SK-N-SH (cell line): ENCODE measurements around the gene MCRIP2. TPM values are rescaled to one million over a fixed set of nuclear protein-coding genes. Genes with fewer than 3 reads are reported as not detected.

Experiments
- CTCF ChIA-PET: fragments of 300-600, 350-600 bp; formaldehyde crosslinking; extraction: SDS; loops from one replicate; lab custom pipeline; 2021; lab: Yijun Ruan, JAX
- POLR2A ChIA-PET: fragments of 350-600 bp; sonication (Branson Sonifier 250); formaldehyde crosslinking; extraction: SDS; loops from one replicate; lab custom pipeline; 2020; ENCODE audit warnings: antibody characterized with exemption, inconsistent platforms; lab: Yijun Ruan, JAX
- DNase-seq: peaks from one replicate; pipeline ENCODE4 v3.0.0; 2012
- H2AFZ ChIP-seq: fragments of 200-600 bp; sonication (generic); 2 replicates; pipeline ENCODE4 v1.8.1; 2016; ENCODE audit warnings: antibody characterized with exemption, mild to moderate bottlenecking, low read depth
- H3F3A ChIP-seq: fragments of 200-600 bp; sonication (generic); replicated peaks from 2 replicates; pipeline ENCODE3; 2016; ENCODE audit warnings: antibody characterized with exemption, mild to moderate bottlenecking; ENCODE audit not compliant: insufficient read depth
- H3K27ac ChIP-seq, 2 experiments: fragments of 200-500 bp in 1 of 2; fragments of 200-600 bp in 1 of 2; sonication (Bioruptor generic) in 1 of 2; sonication (generic), shearing (Covaris generic) in 1 of 2; 2 replicates each; pipeline versions ENCODE4 v1.5.1 to v1.6.1; 2014 to 2016; ENCODE audit warnings: low read depth in 2 of 2, inconsistent platforms in 1 of 2, low read length in 1 of 2, mild to moderate bottlenecking in 1 of 2, mixed read lengths in 1 of 2
- H3K27me3 ChIP-seq: fragments of 200-600 bp; sonication (generic), shearing (Covaris generic); 2 replicates; pipeline ENCODE4 v1.6.1; 2016; ENCODE audit warnings: mixed run types; ENCODE audit not compliant: insufficient read depth
- H3K36me3 ChIP-seq, 2 experiments: fragments of 200-500 bp in 1 of 2; fragments of 200-600 bp in 1 of 2; sonication (Bioruptor generic) in 1 of 2; sonication (generic) in 1 of 2; replicated peaks in 1 of 2; 2 replicates each; pipeline versions ENCODE3 to v1.5.1; 2014 to 2016; ENCODE audit warnings: low read length in 1 of 2, mild to moderate bottlenecking in 1 of 2; ENCODE audit not compliant: insufficient read depth in 2 of 2, control insufficient read depth in 1 of 2
- H3K4me1 ChIP-seq, 2 experiments: fragments of 200-500 bp in 1 of 2; fragments of 200-600 bp in 1 of 2; sonication (Bioruptor generic) in 1 of 2; sonication (generic), shearing (Covaris generic) in 1 of 2; 2 replicates each; pipeline versions ENCODE4 v1.5.1 to v1.6.1; 2014 to 2016; ENCODE audit warnings: low read depth in 1 of 2, low read length in 1 of 2, mixed run types in 1 of 2; ENCODE audit not compliant: insufficient read depth in 2 of 2, control insufficient read depth in 1 of 2
- H3K4me2 ChIP-seq: fragments of 200-600 bp; sonication (generic), shearing (Covaris generic); 2 replicates; pipeline ENCODE4 v1.6.1; 2017; ENCODE audit warnings: mixed run types
- H3K4me3 ChIP-seq, 2 experiments: fragments of 200-500 bp in 1 of 2; fragments of 200-600 bp in 1 of 2; sonication (Bioruptor generic) in 1 of 2; sonication (generic), shearing (Covaris generic) in 1 of 2; 2 replicates each; pipeline versions ENCODE4 v1.5.1 to v1.8.1; 2014 to 2016; ENCODE audit warnings: low read depth in 2 of 2, inconsistent platforms in 1 of 2, low read length in 1 of 2, mild to moderate bottlenecking in 1 of 2, mixed read lengths in 1 of 2, moderate library complexity in 1 of 2
- H3K79me2 ChIP-seq: fragments of 200-600 bp; sonication (generic); 2 replicates; pipeline ENCODE4 v1.8.1; 2017; ENCODE audit warnings: mild to moderate bottlenecking; ENCODE audit not compliant: insufficient read depth
- H3K9ac ChIP-seq: fragments of 200-600 bp; sonication (generic); 2 replicates; pipeline ENCODE4 v1.6.1; 2017; ENCODE audit warnings: mixed run types
- H3K9me2 ChIP-seq: fragments of 200-600 bp; sonication (generic); 2 replicates; pipeline ENCODE4 v1.6.1; 2017; ENCODE audit warnings: mixed run types
- H3K9me3 ChIP-seq: fragments of 200-600 bp; sonication (generic); 2 replicates; pipeline ENCODE4 v1.6.1; 2017; ENCODE audit warnings: mixed run types, mild to moderate bottlenecking, moderate library complexity
- H4K20me1 ChIP-seq: fragments of 200-600 bp; sonication (generic); 2 replicates; pipeline ENCODE4 v1.6.1; 2017; ENCODE audit warnings: mild to moderate bottlenecking, mixed run types; ENCODE audit not compliant: insufficient read depth
- CHD2 ChIP-seq: fragments of 150-350 bp; IDR thresholded peaks from 2 replicates; pipeline ENCODE4 v1.6.1; 2018; ENCODE audit warnings: low read length; ENCODE audit not compliant: partially characterized antibody
- ELF1 ChIP-seq: IDR thresholded peaks from 2 replicates; pipeline ENCODE4 v1.4.0; 2012
- EP300 ChIP-seq, 2 experiments: IDR thresholded peaks; 2 replicates each; pipeline versions ENCODE4 v1.4.0 to v1.6.1; 2012; ENCODE audit warnings: borderline replicate concordance in 1 of 2, low read depth in 1 of 2, low read length in 1 of 2
- FOSL2 ChIP-seq: IDR thresholded peaks from 2 replicates; pipeline ENCODE4 v1.4.0; 2012; ENCODE audit warnings: low read depth, mild to moderate bottlenecking, moderate library complexity, borderline replicate concordance
- FOXJ3 ChIP-seq: sonication (generic); formaldehyde crosslinking; IDR thresholded peaks from 2 replicates; pipeline ENCODE4 v1.5.1; 2020; ENCODE audit warnings: mild to moderate bottlenecking, missing genetic modification reagents
- JUND ChIP-seq: IDR thresholded peaks from 2 replicates; pipeline ENCODE4 v1.4.0; 2012
- MXI1 ChIP-seq: IDR thresholded peaks from 2 replicates; pipeline ENCODE4 v1.6.1; 2012; ENCODE audit warnings: mild to moderate bottlenecking, low read depth, low read length, improper control_type of control experiment
- NFIC ChIP-seq: IDR thresholded peaks from 2 replicates; pipeline ENCODE4 v1.4.0; 2012; ENCODE audit warnings: borderline replicate concordance
- RAD21 ChIP-seq: IDR thresholded peaks from 2 replicates; pipeline ENCODE4 v1.6.1; 2012; ENCODE audit warnings: mild to moderate bottlenecking, low read length
- RFX5 ChIP-seq: IDR thresholded peaks from 2 replicates; pipeline ENCODE4 v1.6.1; 2012; ENCODE audit warnings: mild to moderate bottlenecking, improper control_type of control experiment, low read length
- SIN3A ChIP-seq: IDR thresholded peaks from 2 replicates; pipeline ENCODE4 v1.6.1; 2012; ENCODE audit warnings: low read depth, mild to moderate bottlenecking, low read length, moderate library complexity, borderline replicate concordance
- SMC3 ChIP-seq: IDR thresholded peaks from 2 replicates; pipeline ENCODE4 v1.6.1; 2012; ENCODE audit warnings: low read depth, low read length, improper control_type of control experiment
- TAF1 ChIP-seq: IDR thresholded peaks from 2 replicates; pipeline ENCODE4 v1.6.1; 2012; ENCODE audit warnings: low read depth, mild to moderate bottlenecking, low read length, moderate library complexity, borderline replicate concordance
- YY1 ChIP-seq: IDR thresholded peaks from 2 replicates; pipeline ENCODE4 v1.4.0; 2012; ENCODE audit warnings: low read depth, mild to moderate bottlenecking
- WGBS: methylation state at CpG from one replicate; pipeline ENCODE4 v1.1.6; 2017; ENCODE audit warnings: low lambda C conversion rate; 5-methylcytosine and 5-hydroxymethylcytosine counted together
- polyA plus RNA-seq, 3 experiments: library from polyadenylated mRNA; depleted of rRNA; stranded (reverse); fragments of >200 nt; gene quantifications; 2 replicates each; pipeline ENCODE4 v1.2.3, GENCODE V29; 2012
- TF ChIP-seq, protein P1 (sequence below): IDR thresholded peaks from 2 replicates; pipeline ENCODE4 v1.6.1; 2012; ENCODE audit warnings: mild to moderate bottlenecking, low read depth, low read length, moderate library complexity
- TF ChIP-seq, protein P2 (sequence below): fragments of 150-350 bp; IDR thresholded peaks from 2 replicates; pipeline ENCODE4 v1.6.1; 2016; ENCODE audit warnings: mild to moderate bottlenecking, low read depth, low read length
- TF ChIP-seq, protein P3 (sequence below): IDR thresholded peaks from 2 replicates; pipeline ENCODE4 v1.4.0; 2012; ENCODE audit warnings: low read depth, borderline replicate concordance
- TF ChIP-seq, protein P4 (sequence below): IDR thresholded peaks from 2 replicates; pipeline ENCODE4 v1.4.0; 2012; ENCODE audit warnings: low read depth, borderline replicate concordance
- TF ChIP-seq, protein P5 (sequence below): fragments of 150-350 bp; IDR thresholded peaks from 2 replicates; pipeline ENCODE4 v1.6.1; 2017; ENCODE audit warnings: antibody characterized with exemption, low read length, low read depth, borderline replicate concordance
- TF ChIP-seq, protein P6 (sequence below): IDR thresholded peaks from 2 replicates; pipeline ENCODE4; 2012
- TF ChIP-seq, protein P7 (sequence below): IDR thresholded peaks from 2 replicates; pipeline ENCODE4 v1.4.0; 2012; ENCODE audit warnings: low read depth

MCRIP2 gene
- polyA plus RNA-seq, 1 of the 3 experiments (the other 2 are of a cell fraction), result 36.9 TPM

DNA sequence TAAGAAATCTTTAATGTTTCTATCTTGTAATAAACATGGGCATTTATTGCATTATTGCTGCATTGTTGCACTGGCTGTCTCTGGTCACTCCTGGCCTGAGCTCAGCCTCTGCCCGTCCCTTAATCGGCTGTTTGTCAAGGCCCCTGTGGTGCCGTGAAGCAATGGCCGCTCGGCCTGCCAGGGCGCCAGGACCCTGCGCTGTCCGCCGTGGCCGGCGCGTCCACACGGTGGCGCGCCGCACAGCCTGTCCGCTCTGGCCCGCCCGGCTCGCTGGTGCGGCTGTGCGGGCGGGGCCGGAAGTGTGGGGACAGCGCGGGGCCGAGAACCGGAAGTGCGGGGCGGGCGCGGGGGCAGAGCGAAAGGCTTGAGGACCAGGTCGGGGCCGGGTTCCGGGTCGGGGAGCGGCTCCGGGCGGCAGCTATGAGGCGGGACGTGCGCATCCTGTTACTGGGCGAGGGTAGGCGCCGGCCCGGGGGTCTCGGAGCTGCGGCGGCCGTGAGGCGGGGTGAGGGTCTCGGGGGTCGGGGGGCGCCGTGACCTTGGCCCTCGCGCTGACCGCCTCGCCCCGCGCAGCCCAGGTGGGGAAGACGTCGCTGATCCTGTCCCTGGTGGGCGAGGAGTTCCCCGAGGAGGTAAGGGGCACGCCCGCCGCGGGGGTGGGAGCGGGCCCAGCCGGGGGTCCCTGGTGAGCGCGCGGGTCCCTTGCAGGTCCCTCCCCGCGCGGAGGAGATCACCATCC is 26.3 kb downstream of the MCRIP2 start, which contains the start of gene RHOT2:
Gene RHOT2 (plus strand): TSS at position 353 of the 739 bp plus-strand sequence. CDS start 68 bp downstream, at position 421.
- peak within 1 kb of the TSS; percentile 56 to 81 for H3K27ac ChIP-seq
- H3K27me3 ChIP-seq, result no peaks in the 10 kb centered on the region
- peaks cover 25% of the 10 kb centered on the region for H3K79me2 ChIP-seq
- no peaks in the 10 kb centered on the region for H3F3A ChIP-seq
- POLR2A ChIA-PET, result interaction anchor here (0.6 to 1.5 kb wide), 3 partner anchors 11 to 16 kb away, joined by 4 read pairs; partner anchors contain the start of genes JMJD8 and STUB1
- under 1% methylated on average over 26 of the region's 78 CpGs for whole genome bisulfite sequencing
- peak within 1 kb of the TSS; percentile 96 for H3K4me2 ChIP-seq
- peak within 1 kb of the TSS; percentile 88 for H3K9ac ChIP-seq
- peaks cover 0 to 15% of the 10 kb centered on the region in 2 experiments; a peak in 1 of 4 replicates for H3K4me1 ChIP-seq
- DNase-seq, result peak; percentile 96
- CTCF ChIA-PET, result interaction anchor here (0.6 to 6.3 kb wide), 19 partner anchors 8 to 276 kb away, joined by 3 to 69 read pairs (median 5); partner anchors contain the start of genes JMJD8, RHBDL1, WDR24 and WDR90
- H2AFZ ChIP-seq, result peak within 1 kb of the TSS; percentile 36; the same call in 1 of the 2 replicates
- H3K4me3 ChIP-seq, result peak within 1 kb of the TSS; percentile 88 to 93
- no peaks in the 10 kb centered on the region for H3K9me2 ChIP-seq
- no peaks in the 10 kb centered on the region for H3K9me3 ChIP-seq
- 0 out of 2 replicates have a peak, but pooled peaks cover 6% of the 10 kb centered on the region for H4K20me1 ChIP-seq
- H3K36me3 ChIP-seq, result peaks cover 5 to 42% of the 10 kb centered on the region in 2 experiments
- no peak for TF ChIP-seq NFIC
- TF ChIP-seq MXI1, result peak; percentile 76; the same call in 1 of the 2 replicates
- peak; percentile 79 for TF ChIP-seq ELF1
- peak; percentile 25 to 30; a peak in 1 of 4 replicates for TF ChIP-seq EP300 (IDR thresholded peaks at IDR 0.05; ENCODE audit: borderline replicate concordance in 1 of 2, low read depth in 1 of 2, low read length in 1 of 2)
- TF ChIP-seq, protein P1, sequence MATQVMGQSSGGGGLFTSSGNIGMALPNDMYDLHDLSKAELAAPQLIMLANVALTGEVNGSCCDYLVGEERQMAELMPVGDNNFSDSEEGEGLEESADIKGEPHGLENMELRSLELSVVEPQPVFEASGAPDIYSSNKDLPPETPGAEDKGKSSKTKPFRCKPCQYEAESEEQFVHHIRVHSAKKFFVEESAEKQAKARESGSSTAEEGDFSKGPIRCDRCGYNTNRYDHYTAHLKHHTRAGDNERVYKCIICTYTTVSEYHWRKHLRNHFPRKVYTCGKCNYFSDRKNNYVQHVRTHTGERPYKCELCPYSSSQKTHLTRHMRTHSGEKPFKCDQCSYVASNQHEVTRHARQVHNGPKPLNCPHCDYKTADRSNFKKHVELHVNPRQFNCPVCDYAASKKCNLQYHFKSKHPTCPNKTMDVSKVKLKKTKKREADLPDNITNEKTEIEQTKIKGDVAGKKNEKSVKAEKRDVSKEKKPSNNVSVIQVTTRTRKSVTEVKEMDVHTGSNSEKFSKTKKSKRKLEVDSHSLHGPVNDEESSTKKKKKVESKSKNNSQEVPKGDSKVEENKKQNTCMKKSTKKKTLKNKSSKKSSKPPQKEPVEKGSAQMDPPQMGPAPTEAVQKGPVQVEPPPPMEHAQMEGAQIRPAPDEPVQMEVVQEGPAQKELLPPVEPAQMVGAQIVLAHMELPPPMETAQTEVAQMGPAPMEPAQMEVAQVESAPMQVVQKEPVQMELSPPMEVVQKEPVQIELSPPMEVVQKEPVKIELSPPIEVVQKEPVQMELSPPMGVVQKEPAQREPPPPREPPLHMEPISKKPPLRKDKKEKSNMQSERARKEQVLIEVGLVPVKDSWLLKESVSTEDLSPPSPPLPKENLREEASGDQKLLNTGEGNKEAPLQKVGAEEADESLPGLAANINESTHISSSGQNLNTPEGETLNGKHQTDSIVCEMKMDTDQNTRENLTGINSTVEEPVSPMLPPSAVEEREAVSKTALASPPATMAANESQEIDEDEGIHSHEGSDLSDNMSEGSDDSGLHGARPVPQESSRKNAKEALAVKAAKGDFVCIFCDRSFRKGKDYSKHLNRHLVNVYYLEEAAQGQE, result peak; percentile 74
- TF ChIP-seq, protein P2, sequence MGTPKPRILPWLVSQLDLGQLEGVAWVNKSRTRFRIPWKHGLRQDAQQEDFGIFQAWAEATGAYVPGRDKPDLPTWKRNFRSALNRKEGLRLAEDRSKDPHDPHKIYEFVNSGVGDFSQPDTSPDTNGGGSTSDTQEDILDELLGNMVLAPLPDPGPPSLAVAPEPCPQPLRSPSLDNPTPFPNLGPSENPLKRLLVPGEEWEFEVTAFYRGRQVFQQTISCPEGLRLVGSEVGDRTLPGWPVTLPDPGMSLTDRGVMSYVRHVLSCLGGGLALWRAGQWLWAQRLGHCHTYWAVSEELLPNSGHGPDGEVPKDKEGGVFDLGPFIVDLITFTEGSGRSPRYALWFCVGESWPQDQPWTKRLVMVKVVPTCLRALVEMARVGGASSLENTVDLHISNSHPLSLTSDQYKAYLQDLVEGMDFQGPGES, result no peak
- TF ChIP-seq RAD21, result peak; percentile 44; the same call in 1 of the 2 replicates
- TF ChIP-seq RFX5, result no peak
- no peak; the same call in 1 of the 2 replicates for TF ChIP-seq FOSL2
- TF ChIP-seq, protein P3, sequence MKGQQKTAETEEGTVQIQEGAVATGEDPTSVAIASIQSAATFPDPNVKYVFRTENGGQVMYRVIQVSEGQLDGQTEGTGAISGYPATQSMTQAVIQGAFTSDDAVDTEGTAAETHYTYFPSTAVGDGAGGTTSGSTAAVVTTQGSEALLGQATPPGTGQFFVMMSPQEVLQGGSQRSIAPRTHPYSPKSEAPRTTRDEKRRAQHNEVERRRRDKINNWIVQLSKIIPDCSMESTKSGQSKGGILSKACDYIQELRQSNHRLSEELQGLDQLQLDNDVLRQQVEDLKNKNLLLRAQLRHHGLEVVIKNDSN, result no peak
- TF ChIP-seq SIN3A, result peak; percentile 95; the same call in 1 of the 2 replicates
- no peak for TF ChIP-seq FOXJ3
- TF ChIP-seq SMC3, result peak; percentile 53
- TF ChIP-seq, protein P4, sequence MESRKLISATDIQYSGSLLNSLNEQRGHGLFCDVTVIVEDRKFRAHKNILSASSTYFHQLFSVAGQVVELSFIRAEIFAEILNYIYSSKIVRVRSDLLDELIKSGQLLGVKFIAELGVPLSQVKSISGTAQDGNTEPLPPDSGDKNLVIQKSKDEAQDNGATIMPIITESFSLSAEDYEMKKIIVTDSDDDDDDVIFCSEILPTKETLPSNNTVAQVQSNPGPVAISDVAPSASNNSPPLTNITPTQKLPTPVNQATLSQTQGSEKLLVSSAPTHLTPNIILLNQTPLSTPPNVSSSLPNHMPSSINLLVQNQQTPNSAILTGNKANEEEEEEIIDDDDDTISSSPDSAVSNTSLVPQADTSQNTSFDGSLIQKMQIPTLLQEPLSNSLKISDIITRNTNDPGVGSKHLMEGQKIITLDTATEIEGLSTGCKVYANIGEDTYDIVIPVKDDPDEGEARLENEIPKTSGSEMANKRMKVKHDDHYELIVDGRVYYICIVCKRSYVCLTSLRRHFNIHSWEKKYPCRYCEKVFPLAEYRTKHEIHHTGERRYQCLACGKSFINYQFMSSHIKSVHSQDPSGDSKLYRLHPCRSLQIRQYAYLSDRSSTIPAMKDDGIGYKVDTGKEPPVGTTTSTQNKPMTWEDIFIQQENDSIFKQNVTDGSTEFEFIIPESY, result peak; percentile 52; the same call in 1 of the 2 replicates
- TF ChIP-seq, protein P5, sequence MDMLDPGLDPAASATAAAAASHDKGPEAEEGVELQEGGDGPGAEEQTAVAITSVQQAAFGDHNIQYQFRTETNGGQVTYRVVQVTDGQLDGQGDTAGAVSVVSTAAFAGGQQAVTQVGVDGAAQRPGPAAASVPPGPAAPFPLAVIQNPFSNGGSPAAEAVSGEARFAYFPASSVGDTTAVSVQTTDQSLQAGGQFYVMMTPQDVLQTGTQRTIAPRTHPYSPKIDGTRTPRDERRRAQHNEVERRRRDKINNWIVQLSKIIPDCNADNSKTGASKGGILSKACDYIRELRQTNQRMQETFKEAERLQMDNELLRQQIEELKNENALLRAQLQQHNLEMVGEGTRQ, result no peak
- TF ChIP-seq, protein P6, sequence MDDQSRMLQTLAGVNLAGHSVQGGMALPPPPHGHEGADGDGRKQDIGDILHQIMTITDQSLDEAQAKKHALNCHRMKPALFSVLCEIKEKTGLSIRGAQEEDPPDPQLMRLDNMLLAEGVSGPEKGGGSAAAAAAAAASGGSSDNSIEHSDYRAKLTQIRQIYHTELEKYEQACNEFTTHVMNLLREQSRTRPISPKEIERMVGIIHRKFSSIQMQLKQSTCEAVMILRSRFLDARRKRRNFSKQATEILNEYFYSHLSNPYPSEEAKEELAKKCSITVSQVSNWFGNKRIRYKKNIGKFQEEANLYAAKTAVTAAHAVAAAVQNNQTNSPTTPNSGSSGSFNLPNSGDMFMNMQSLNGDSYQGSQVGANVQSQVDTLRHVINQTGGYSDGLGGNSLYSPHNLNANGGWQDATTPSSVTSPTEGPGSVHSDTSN, result peak; percentile 57
- peak; percentile 90 for TF ChIP-seq TAF1
- TF ChIP-seq YY1, result peak; percentile 83
- peak; percentile 73 for TF ChIP-seq CHD2
- no peak for TF ChIP-seq JUND
- TF ChIP-seq, protein P7, sequence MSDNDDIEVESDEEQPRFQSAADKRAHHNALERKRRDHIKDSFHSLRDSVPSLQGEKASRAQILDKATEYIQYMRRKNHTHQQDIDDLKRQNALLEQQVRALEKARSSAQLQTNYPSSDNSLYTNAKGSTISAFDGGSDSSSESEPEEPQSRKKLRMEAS, result peak; percentile 61; the same call in 1 of the 2 replicates
